Right lobe of liver (tissue), 6 donors: ENCODE data around the gene ZIC5. TPM values are rescaled to one million over a fixed set of nuclear protein-coding genes. Genes with fewer than 3 reads are reported as not detected.

Source experiments
- ATAC-seq, 4 donors: fragments of 200-7000 bp; cut with Tn5 transposase; one replicate each; pipeline ENCODE4 v1.9.1; 2020; ENCODE audit warnings: mild to moderate bottlenecking in 4 of 4, moderate library complexity in 4 of 4
- DNase-seq, 3 donors: peaks; one replicate each; pipeline ENCODE4 v3.0.0-alpha.2; 2020
- H3K27ac ChIP-seq, 3 donors: fragments of 200-600 bp; one replicate each; pipeline ENCODE4 v1.8.0; 2022
- H3K27me3 ChIP-seq, 2 donors: fragments of 200-600 bp; one replicate each; pipeline ENCODE4 v1.8.0; 2022
- H3K36me3 ChIP-seq, 4 donors: fragments of 200-600 bp; sonication (generic) in 1 of 4; one replicate each; pipeline versions ENCODE4 v1.5.1 to v1.8.0; 2017 to 2022; ENCODE audit warnings: control low read depth in 1 of 4
- H3K4me1 ChIP-seq, 4 donors: fragments of 200-600 bp; sonication (generic) in 1 of 4; one replicate each; pipeline versions ENCODE4 v1.5.1 to v1.8.0; 2017 to 2022; ENCODE audit warnings: control low read depth in 1 of 4
- H3K4me3 ChIP-seq, 3 donors: fragments of 200-600 bp; one replicate each; pipeline ENCODE4 v1.8.0; 2022
- H3K9me3 ChIP-seq, 4 donors: fragments of 200-600 bp; sonication (generic) in 1 of 4; one replicate each; pipeline versions ENCODE4 v1.5.1 to v1.8.0; 2017 to 2022; ENCODE audit warnings: control low read depth in 1 of 4
- CTCF ChIP-seq, 4 donors: fragments of 200-600 bp in 3 of 4; fragments of 450-650 bp in 1 of 4; IDR thresholded peaks; one replicate each; pipeline versions ENCODE4 v1.5.1 to v1.8.0; 2016 to 2022; ENCODE audit warnings: antibody characterized with exemption in 4 of 4, mild to moderate bottlenecking in 2 of 4
- POLR2A ChIP-seq: fragments of 450-650 bp; IDR thresholded peaks from one replicate; pipeline ENCODE4 v1.6.1; 2017; ENCODE audit warnings: antibody characterized with exemption, mild to moderate bottlenecking
- WGBS: methylation state at CpG from one replicate; pipeline ENCODE4 v1.1.6; 2018; ENCODE audit warnings: low coverage, low lambda C conversion rate; ENCODE audit not compliant: insufficient coverage; ENCODE audit errors: missing lambda C conversion rate; 5-methylcytosine and 5-hydroxymethylcytosine counted together
- intact Hi-C, 2 donors: fragments of 100-400 bp; cut with DNase I; formaldehyde crosslinking; loops; one replicate each; pipeline versions ENCODE4 v1.11.2 to v1.14.1; 2022
- total RNA-seq, 6 experiments: library from RNA; depleted of rRNA in 2 of 6; stranded (reverse); fragments of >200 nt in 2 of 6; fragmentation: NEBNext Ultra II Directional in 3 of 6; extraction: Animal tissue kit (Norgen Biotek cat#: 25700) in 3 of 6; gene quantifications; one replicate each; pipeline versions ENCODE4 v1.1.0 to v1.2.4, GENCODE V29; 2016 to 2023
- donor health status: DM: no; HTN: yes; CAD: no.
- donor health status: DM: no; HTN: no; CAD: no.
- donor health status: DM: no; HTN: no; CAD: no.
- donor health status: DM: no; HTN: yes; CAD: no.
- donor health status: DM: no; HTN: yes; CAD: no.

Gene ZIC5
- total RNA-seq, 6 experiments from 2014 or later, result not detected

- Histone ChIP-seq H3K36me3 (no peaks in the 10 kb centered on the region), H3K4me1 (peaks cover 0 to 25% (median 0%) of the 10 kb centered on the region in 4 donors), H3K27ac (no peak overlapping the region), H3K9me3 (no peaks in the 10 kb centered on the region), H3K27me3 (peaks cover 8 to 81% of the 10 kb centered on the region in 2 donors), H3K4me3 (no peak overlapping the region)
- no peak for DNase-seq
- no peak for TF ChIP-seq CTCF (IDR thresholded peaks at IDR 0.05)
- no peak for TF ChIP-seq POLR2A
- ATAC-seq, result no peak
- intact Hi-C loops, result no loop called here
- WGBS, result 58% methylated on average over 8 of the region's 8 CpGs
These were observed 5.3 kb downstream of the ZIC5 start for GRCh38 chr13:99966064-99966805.

- no peak overlapping the region for H3K27ac ChIP-seq
- H3K9me3 ChIP-seq, result no peaks in the 10 kb centered on the region
- peaks cover 0 to 19% (median 0%) of the 10 kb centered on the region in 4 donors for H3K4me1 ChIP-seq
- DNase-seq (no peak), ATAC-seq (no peak)
- no peak overlapping the region for H3K4me3 ChIP-seq
- TF ChIP-seq CTCF (IDR thresholded peaks at IDR 0.05) (no peak), POLR2A (no peak)
- WGBS, result 78% methylated on average over 5 of the region's 9 CpGs
- intact Hi-C loops, result no loop called here
- H3K36me3 ChIP-seq, result no peaks in the 10 kb centered on the region
- H3K27me3 ChIP-seq, result peaks cover 6 to 84% of the 10 kb centered on the region in 2 donors
These were observed 6.1 kb downstream of the ZIC5 start for GRCh38 chr13:99965329-99966000.

GRCh38 chr13:99963816-99964339 is 7.7 kb downstream of the ZIC5 start:
- Histone ChIP-seq H3K27ac (no peak overlapping the region), H3K4me1 (peaks cover 0 to 8% (median 0%) of the 10 kb centered on the region in 4 donors), H3K27me3 (peaks cover 7 to 86% of the 10 kb centered on the region in 2 donors), H3K9me3 (no peaks in the 10 kb centered on the region), H3K4me3 (no peak overlapping the region), H3K36me3 (no peaks in the 10 kb centered on the region)
- TF ChIP-seq CTCF (IDR thresholded peaks at IDR 0.05) (no peak), POLR2A (no peak)
- WGBS, result 43% methylated on average over 3 of the region's 3 CpGs
- no peak for DNase-seq
- intact Hi-C loops, result no loop called here
- ATAC-seq, result no peak

DNA sequence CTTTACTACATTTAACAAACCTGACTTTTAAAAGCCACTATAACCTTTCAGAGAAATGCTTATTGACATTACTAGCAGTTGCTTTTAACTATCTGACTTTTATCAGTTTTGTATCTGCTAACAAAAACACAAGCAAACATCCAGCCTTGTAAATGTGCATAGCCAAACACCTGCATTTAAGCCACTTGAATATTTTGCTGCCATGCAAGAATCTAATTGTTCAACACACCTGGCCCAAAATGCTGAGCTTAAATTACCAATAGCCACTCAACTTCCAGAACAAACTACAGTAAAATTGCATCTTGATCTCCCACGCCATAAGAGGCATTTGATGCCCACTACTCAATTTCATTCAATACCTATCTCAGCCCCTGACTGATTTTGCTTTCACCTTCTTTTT is 9.3 kb downstream of the ZIC5 start:
- Histone ChIP-seq H3K36me3 (no peaks in the 10 kb centered on the region), H3K9me3 (no peaks in the 10 kb centered on the region), H3K27me3 (peaks cover 4 to 87% of the 10 kb centered on the region in 2 donors), H3K27ac (no peak overlapping the region), H3K4me3 (no peak overlapping the region), H3K4me1 (peaks cover 0 to 3% (median 1%) of the 10 kb centered on the region in 4 donors)
- no peak for DNase-seq
- 63% methylated on average over 1 of the region's 1 CpG for WGBS
- TF ChIP-seq CTCF (IDR thresholded peaks at IDR 0.05), result no peak
- no peak for TF ChIP-seq POLR2A
- intact Hi-C loops, result no loop called here
- ATAC-seq, result no peak
